ENCODE results near the gene NOX3.

NOX3 gene

DNA sequence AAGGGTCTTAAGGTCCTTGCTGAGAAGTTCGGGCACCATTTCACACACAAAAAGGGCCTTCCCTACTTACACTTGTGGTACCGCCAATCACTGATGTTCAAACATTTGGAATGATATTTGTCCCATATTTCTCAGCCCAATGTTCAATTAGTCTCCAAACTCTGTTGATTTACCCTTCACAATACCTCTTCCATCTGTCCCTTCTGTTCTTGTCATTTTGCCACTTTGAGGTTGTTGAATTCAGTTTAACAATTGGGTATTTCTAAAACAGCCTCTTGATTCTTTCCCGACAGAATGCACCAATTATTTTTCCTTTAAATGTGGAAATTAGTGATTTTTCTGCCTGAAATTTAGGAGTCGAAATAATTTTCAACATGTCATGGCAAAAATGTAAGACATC is 46.2 kb downstream of the NOX3 start:
- DNase-seq = no peak
- no peaks in the 10 kb centered on the region for H3K4me1 Mint-ChIP-seq (ENCODE audit: low read depth)
- no peaks in the 10 kb centered on the region for H3K36me3 Mint-ChIP-seq (ENCODE audit: low read depth)
- H3K9me3 Mint-ChIP-seq = peaks cover 2% of the 10 kb centered on the region
- H3K4me3 Mint-ChIP-seq = no peak overlapping the region
- H3K27me3 Mint-ChIP-seq = no peaks in the 10 kb centered on the region
- no peak overlapping the region for H3K27ac Mint-ChIP-seq

DNA sequence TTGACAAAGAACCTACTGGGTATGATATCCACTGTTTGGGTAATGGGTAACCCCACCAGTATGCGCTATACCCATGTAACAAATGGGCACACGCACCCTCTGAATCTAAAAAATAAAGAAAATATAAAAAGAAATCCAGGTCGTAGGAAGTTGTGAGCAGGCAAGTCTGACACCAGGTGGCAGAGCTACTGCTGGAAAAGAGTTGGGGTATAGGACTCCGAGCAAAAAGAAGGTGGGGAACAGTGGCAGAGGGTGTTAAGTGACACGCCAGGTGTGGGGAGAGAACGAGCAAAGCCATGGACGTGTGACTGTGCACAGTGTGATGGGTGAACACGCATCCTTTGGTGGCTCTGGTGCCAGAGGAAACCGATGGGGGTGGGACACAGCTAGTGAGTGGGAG is 46.7 kb downstream of the NOX3 start:
- Mint-ChIP-seq H3K36me3 (ENCODE audit: low read depth) (no peaks in the 10 kb centered on the region), H3K27ac (no peak overlapping the region), H3K27me3 (no peaks in the 10 kb centered on the region), H3K9me3 (peaks cover 2% of the 10 kb centered on the region), H3K4me1 (ENCODE audit: low read depth) (no peaks in the 10 kb centered on the region), H3K4me3 (no peak overlapping the region)
- DNase-seq = no peak

DNA sequence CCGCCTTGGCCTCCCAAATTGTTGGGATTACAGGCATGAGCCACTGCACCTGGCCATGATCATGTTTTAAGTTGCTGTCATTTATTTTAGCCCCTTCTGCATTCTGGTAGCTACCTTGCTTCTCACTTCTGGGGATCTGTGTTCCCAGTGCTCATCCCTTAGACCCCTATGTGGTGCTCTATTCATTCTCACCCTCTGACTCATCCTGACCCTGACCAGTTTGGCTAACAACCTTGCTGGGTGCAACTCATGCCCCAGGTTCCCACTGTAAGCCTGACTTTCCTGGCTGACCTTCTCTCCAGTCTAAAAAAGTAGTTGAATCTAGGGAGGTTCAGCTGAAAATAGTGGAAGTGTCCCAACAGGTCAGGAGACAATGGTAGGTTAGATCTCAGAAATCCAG is 47.4 kb downstream of the NOX3 start:
- peaks cover 2% of the 10 kb centered on the region for H3K9me3 Mint-ChIP-seq
- no peak overlapping the region for H3K4me3 Mint-ChIP-seq
- H3K27me3 Mint-ChIP-seq = no peaks in the 10 kb centered on the region
- no peaks in the 10 kb centered on the region for H3K36me3 Mint-ChIP-seq (ENCODE audit: low read depth)
- no peaks in the 10 kb centered on the region for H3K4me1 Mint-ChIP-seq (ENCODE audit: low read depth)
- no peak for DNase-seq
- H3K27ac Mint-ChIP-seq = no peak overlapping the region

DNA sequence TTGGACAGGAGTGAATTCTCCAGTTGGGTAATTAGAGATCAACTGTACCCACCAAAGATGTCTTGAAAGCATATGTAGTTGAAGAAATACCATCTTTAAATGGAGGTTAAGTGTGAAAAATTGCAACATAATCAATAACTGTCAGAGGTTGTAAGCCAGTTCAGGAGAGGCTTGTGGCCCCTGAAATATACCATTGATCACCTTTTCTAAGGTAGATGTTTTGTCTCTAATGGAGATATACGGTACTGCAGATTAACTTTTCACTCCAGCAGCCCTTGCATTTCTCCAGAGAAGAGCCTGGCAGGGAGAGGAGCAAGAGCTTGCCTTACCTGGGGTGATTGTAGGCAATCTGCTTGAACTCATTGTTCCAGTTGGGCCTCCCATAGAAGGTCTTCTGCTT is 48.8 kb downstream of the NOX3 start:
- Mint-ChIP-seq H3K36me3 (ENCODE audit: low read depth) (no peaks in the 10 kb centered on the region), H3K9me3 (no peaks in the 10 kb centered on the region), H3K27me3 (no peaks in the 10 kb centered on the region), H3K4me1 (ENCODE audit: low read depth) (no peaks in the 10 kb centered on the region), H3K27ac (no peak overlapping the region), H3K4me3 (no peak overlapping the region)
- no peak for DNase-seq

DNA sequence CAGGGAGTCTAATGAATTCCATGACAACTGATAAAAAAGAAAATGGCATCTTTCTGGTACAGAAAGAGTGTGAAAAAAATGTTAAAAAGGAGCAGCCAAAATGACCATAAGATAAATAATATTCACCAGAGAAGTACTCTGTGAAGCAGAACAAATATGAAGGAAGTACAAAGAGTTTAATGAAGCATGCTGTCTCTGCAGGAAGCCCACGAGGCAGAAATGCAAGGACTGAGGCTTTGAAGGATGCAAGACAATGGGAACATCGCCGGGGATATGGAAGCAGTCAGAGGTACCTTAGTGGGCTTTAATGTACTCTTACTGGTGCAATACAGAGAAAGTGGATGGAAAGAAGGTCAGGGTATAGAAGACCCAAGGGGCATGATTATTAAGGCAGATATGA is 50.7 kb downstream of the NOX3 start:
- H3K4me1 Mint-ChIP-seq (ENCODE audit: low read depth) = no peaks in the 10 kb centered on the region
- no peak for DNase-seq
- no peaks in the 10 kb centered on the region for H3K27me3 Mint-ChIP-seq
- H3K36me3 Mint-ChIP-seq (ENCODE audit: low read depth) = no peaks in the 10 kb centered on the region
- no peaks in the 10 kb centered on the region for H3K9me3 Mint-ChIP-seq
- H3K4me3 Mint-ChIP-seq = no peak overlapping the region
- H3K27ac Mint-ChIP-seq = no peak overlapping the region

DNA sequence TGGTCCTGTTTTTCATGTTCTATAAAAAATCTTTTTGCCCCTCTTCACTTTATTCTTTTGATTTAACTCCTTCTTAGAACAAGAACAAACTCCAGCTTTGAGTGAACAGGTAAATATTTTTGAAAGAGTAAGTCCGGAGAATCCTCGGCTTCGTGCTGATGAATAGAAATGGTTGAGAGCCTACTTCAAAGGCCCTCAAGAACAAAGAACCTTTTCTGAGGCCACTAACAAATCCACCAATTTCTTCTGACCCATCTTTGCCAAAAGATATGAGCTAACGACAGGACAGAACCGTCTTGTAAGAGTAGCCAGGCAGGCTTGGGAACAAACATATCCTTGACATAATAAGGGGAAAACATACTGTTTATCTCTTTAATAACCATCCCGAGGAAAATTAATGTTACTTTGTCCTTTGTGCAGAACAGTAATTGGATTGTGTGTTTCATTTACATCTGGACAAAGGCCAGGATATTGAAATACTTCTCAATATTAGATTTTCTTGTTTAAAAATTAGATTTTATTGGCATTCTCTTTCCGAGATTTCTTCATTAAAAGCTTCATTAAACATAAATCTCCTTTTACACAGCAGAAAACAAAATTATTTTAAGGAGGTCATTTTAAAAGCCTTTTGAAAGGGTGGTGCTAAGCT is 52.9 kb downstream of the NOX3 start:
- Mint-ChIP-seq H3K4me1 (ENCODE audit: low read depth) (no peaks in the 10 kb centered on the region), H3K4me3 (no peak overlapping the region), H3K36me3 (ENCODE audit: low read depth) (no peaks in the 10 kb centered on the region), H3K27me3 (no peaks in the 10 kb centered on the region), H3K27ac (no peak overlapping the region), H3K9me3 (no peaks in the 10 kb centered on the region)
- DNase-seq = no peak

DNA sequence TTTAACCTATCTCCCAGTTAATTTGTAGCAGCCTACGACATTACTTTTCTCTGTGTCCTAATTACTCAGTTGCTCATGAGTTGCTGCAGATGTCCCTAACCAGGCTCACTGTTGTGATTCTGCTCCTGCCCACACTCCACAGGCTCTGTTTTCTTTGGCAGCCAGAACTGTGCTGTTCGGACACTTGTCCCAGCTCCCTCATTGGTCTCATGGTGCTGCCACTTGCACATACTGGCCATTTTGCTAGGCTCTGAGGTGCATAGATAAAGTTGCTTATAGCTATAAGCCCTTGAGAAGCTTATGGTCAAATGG is 55.0 kb downstream of the NOX3 start:
- no peak for DNase-seq
- Mint-ChIP-seq H3K4me3 (no peak overlapping the region), H3K27ac (no peak overlapping the region), H3K36me3 (ENCODE audit: low read depth) (no peaks in the 10 kb centered on the region), H3K9me3 (no peaks in the 10 kb centered on the region), H3K4me1 (ENCODE audit: low read depth) (no peaks in the 10 kb centered on the region), H3K27me3 (no peaks in the 10 kb centered on the region)

DNA sequence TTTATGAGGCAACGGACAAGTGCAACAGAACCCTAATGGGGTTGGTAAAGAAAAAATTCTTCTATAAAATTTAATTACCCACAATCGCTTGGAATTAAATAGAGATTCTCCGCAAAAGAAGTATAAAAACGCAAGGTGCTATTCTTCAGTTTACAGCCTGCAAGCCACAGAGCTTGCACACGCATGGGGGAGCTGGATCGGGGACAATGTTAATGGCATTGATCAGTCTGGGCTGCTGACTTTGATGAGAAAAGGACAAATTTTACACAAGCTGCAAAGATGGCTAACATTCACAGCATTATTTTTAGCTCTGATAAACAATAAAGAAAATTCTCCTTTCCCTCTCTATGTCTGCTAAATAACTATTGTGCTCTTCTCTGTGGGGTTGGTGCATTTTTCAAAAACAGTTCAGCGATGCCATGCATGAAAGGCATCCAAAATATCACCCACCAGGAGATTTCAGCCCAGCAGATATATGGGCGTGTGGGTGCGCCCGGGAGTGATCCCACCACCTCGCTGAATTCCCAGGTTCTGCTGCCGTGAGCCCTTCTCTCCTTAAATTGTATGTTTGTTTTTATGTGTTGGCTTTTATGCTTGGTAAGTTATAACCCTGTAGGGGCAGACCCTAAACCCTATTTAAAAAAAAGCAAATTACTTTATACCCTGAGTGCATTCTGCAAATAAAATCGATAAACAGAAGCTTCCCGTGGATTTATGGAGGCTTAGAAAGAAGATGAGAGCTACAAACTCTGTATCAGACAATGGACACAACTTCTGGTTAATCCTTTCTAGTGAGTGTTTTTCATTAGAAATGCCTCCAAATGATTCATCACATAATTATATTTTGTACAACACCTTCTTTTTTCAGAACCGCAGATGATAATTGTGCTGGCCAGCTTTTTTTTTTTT is 55.6 kb downstream of the NOX3 start:
- no peaks in the 10 kb centered on the region for H3K9me3 Mint-ChIP-seq
- H3K36me3 Mint-ChIP-seq (ENCODE audit: low read depth) = no peaks in the 10 kb centered on the region
- DNase-seq = no peak
- no peaks in the 10 kb centered on the region for H3K27me3 Mint-ChIP-seq
- no peak overlapping the region for H3K4me3 Mint-ChIP-seq
- H3K4me1 Mint-ChIP-seq (ENCODE audit: low read depth) = no peaks in the 10 kb centered on the region
- H3K27ac Mint-ChIP-seq = no peak overlapping the region

DNA sequence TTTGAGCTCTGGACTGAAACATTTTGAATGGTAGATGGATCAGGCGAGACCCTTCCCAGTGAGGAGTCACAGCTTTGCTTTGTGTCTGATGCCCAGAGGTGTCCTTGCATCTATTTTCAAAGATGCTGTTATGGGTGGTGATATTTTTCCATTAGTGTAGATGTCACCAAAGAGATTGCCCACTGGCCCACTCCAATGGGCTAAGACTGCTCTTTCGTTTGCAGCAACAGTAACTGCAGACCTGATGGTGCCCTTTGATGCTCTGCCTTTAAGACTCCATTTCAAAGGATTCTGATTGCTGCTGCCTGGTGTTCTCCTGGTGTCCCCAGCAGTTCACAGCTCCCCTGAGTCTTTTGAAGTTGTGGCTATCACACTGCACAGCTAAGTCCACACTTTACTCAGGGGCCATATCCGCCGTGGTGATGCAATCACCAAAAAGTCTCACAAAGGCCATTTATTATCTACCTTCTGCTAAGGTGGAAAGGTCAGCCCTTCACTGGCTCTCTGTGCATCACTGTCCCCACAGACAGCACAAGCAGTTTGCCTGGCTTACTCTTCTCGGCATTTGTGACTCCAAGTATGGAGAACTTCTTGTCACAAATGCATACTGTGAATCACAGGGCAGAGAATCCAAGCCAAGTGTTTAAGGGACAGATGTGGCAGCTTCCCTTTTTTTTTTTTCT is 56.4 kb downstream of the NOX3 start:
- Mint-ChIP-seq H3K27me3 (no peaks in the 10 kb centered on the region), H3K27ac (no peak overlapping the region), H3K4me3 (no peak overlapping the region), H3K4me1 (ENCODE audit: low read depth) (no peaks in the 10 kb centered on the region), H3K9me3 (no peaks in the 10 kb centered on the region), H3K36me3 (ENCODE audit: low read depth) (no peaks in the 10 kb centered on the region)
- DNase-seq = no peak

DNA sequence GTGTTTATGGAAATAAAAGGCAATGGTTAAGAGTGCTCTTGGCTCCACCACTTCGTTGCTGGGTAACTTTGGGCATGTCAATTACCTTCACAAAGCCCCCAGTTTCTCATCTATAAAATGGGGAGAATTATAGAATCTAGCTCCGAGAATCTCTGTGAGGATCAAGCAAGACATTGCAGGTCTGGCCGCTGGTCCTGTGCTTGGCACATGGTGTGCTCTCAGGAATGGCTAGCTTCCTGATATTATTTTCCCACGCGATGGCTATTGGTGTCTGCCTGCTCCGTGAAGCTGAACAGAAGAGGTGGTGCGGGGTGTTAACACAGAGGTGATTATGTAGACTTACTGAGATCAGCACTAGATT is 57.0 kb downstream of the NOX3 start:
- Mint-ChIP-seq H3K27me3 (no peaks in the 10 kb centered on the region), H3K27ac (no peak overlapping the region), H3K4me3 (no peak overlapping the region), H3K4me1 (ENCODE audit: low read depth) (no peaks in the 10 kb centered on the region), H3K9me3 (no peaks in the 10 kb centered on the region), H3K36me3 (ENCODE audit: low read depth) (no peaks in the 10 kb centered on the region)
- DNase-seq = no peak

DNA sequence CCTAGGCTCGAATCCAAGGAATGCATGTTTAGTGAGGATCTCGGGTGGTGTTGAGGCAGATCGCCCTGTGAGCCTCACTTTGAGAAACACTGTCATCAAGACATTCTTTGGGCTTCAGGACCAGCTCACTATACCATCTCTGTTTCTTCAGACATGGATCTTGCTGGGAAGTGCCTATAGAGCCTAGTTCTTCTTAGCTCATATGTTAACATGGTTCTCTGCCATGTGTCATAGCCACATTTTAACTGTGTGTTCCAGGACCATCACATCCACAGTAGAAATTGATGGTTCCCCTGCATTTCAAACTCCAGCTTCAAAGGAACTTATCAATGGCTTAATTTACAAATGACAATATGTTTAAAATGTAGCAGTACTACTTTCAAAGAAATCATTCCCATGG is 57.4 kb downstream of the NOX3 start:
- no peak overlapping the region for H3K27ac Mint-ChIP-seq
- DNase-seq = no peak
- no peaks in the 10 kb centered on the region for H3K4me1 Mint-ChIP-seq (ENCODE audit: low read depth)
- no peak overlapping the region for H3K4me3 Mint-ChIP-seq
- no peaks in the 10 kb centered on the region for H3K9me3 Mint-ChIP-seq
- no peaks in the 10 kb centered on the region for H3K36me3 Mint-ChIP-seq (ENCODE audit: low read depth)
- H3K27me3 Mint-ChIP-seq = no peaks in the 10 kb centered on the region

DNA sequence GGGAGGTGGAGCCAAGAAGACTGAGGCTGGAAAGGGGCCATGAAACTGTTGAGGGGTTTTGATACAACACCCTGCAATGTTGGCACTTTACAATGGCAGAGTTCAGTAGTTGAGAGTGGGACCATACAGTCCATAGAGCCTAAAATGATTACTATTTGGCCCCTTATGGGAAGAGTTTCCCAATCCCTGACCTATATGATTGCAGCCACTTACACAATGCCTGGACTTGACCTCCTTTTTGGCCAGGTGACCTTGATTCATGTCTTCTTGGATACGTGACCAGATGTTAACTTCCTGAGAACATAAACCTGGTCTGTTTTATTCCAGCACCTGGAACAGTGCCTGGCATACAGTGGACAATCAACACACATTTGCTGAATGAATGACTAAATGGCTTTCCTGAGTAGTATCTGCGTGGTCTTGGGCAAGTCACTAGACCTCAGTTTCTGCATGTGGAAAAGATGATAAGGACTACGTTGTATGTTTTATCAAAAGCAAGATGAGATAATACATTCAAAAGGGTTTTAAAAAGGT is 58.4 kb downstream of the NOX3 start:
- no peak for DNase-seq

DNA sequence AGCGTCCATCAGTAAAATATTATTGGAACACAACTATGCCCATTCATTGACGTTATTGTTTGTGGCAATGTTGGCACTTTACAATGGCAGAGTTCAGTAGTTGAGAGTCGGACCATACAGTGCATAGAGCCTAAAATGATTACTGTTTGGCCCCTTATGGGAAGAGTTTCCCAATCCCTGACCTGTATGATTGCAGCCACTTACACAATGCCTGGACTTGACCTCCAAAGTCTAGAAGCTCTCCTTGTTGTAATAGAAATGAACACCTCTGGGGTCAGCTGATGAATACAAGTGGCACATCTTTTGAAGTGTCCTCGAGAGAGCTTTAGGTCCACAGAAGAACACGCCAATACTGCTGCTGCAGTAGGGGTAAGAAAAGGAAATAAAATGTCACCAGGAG is 59.0 kb downstream of the NOX3 start:
- Mint-ChIP-seq H3K27ac (no peak overlapping the region), H3K36me3 (ENCODE audit: low read depth) (no peaks in the 10 kb centered on the region), H3K9me3 (no peaks in the 10 kb centered on the region), H3K27me3 (no peaks in the 10 kb centered on the region), H3K4me3 (no peak overlapping the region), H3K4me1 (ENCODE audit: low read depth) (no peaks in the 10 kb centered on the region)
- no peak for DNase-seq

More for the DNA sequence above, 58.4 kb downstream of the NOX3 start:
- Mint-ChIP-seq H3K36me3 (ENCODE audit: low read depth) (no peaks in the 10 kb centered on the region), H3K4me1 (ENCODE audit: low read depth) (no peaks in the 10 kb centered on the region), H3K27ac (no peak overlapping the region), H3K9me3 (no peaks in the 10 kb centered on the region), H3K4me3 (no peak overlapping the region), H3K27me3 (no peaks in the 10 kb centered on the region)

DNA sequence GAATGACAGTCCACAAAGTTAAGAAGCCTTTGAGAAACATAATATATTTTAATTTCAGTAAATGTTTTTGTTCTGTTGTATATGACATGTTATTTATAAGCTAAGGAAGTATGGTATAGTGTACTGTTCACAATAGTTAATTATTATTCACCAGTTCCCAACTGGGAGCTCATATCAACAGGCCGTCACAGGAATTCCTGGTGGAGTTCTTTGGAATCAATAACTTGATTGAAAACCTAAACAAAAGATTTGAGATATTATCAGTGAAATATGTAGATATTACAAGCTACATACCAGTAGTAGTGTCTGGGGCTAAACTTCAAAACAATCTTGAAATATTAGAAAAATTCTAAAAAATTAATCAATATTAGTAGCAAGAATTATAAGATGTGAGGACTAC is 60.3 kb downstream of the NOX3 start:
- no peak for DNase-seq
- Mint-ChIP-seq H3K4me3 (no peak overlapping the region), H3K36me3 (ENCODE audit: low read depth) (no peaks in the 10 kb centered on the region), H3K4me1 (ENCODE audit: low read depth) (no peaks in the 10 kb centered on the region), H3K27me3 (no peaks in the 10 kb centered on the region), H3K9me3 (no peaks in the 10 kb centered on the region), H3K27ac (no peak overlapping the region)

DNA sequence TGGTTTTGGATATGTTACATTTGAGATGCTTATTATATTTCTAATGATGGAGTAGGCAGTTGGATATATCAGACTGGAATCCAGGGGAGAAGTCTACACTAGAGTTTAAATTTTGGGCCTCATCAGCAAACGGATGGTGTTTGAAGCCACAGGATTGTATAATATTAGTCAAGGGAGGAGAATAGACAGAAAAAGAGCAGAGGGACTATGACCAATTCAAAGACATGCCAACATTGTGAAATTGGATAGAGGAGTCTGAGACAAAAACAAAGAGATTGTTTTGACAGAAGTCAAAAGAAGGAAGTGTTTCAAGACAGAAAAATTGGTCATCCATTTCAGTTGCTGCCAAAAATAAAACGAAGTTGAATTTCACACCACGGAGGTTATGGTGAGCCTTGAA is 66.5 kb downstream of the NOX3 start:
- Mint-ChIP-seq H3K9me3 (no peaks in the 10 kb centered on the region), H3K36me3 (ENCODE audit: low read depth) (no peaks in the 10 kb centered on the region), H3K4me3 (no peak overlapping the region), H3K27ac (no peak overlapping the region), H3K27me3 (no peaks in the 10 kb centered on the region), H3K4me1 (ENCODE audit: low read depth) (no peaks in the 10 kb centered on the region)
- no peak for DNase-seq

Data from activated T-cell treated with anti-CD3 and anti-CD28 coated beads, Interleukin-2, amount 50 U/mL, for 24 hours (primary cell).